ENCODE results near the gene CDHR2.
"Not testable (repeated sequence)": the region's sequence is repeated elsewhere in the genome, so short reads cannot be mapped to it uniquely, and the experiment has no call there.

CDHR2 gene

GRCh38 chr5:176599749-176600430, 50.7 kb downstream of the CDHR2 start:
- DNase-seq: not testable (repeated sequence)

- DNase-seq: no peak
Measured at GRCh38 chr5:176601901-176602482, 52.9 kb downstream of the CDHR2 start.

GRCh38 chr5:176603091-176603490, 53.9 kb downstream of the CDHR2 start:
- no peak for DNase-seq

- no peak for DNase-seq
Measured at GRCh38 chr5:176606032-176606431, 56.9 kb downstream of the CDHR2 start.

- no peak for DNase-seq
Measured at GRCh38 chr5:176606875-176607274, 57.7 kb downstream of the CDHR2 start.

- DNase-seq: no peak
Measured at GRCh38 chr5:176608142-176608705, 59.1 kb downstream of the CDHR2 start.

GRCh38 chr5:176608937-176609723, 60.0 kb downstream of the CDHR2 start:
- DNase-seq: no peak

GRCh38 chr5:176609724-176610434, 60.7 kb downstream of the CDHR2 start, which contains the start of gene GPRIN1:
TSS of gene GPRIN1 (minus strand) at chr5:176610156. CDS start at chr5:176599834, 10,322 bp downstream.
- DNase-seq: no peak

- DNase-seq: no peak
Measured at GRCh38 chr5:176610435-176610773, 61.3 kb downstream of the CDHR2 start.

GRCh38 chr5:176611435-176611834, 62.3 kb downstream of the CDHR2 start:
- DNase-seq: peak; percentile 18 to 25

- DNase-seq: no peak
Measured at GRCh38 chr5:176612008-176612407, 62.9 kb downstream of the CDHR2 start.

- DNase-seq: no peak
Measured at GRCh38 chr5:176612855-176613254, 63.7 kb downstream of the CDHR2 start.

- DNase-seq: no peak
Measured at GRCh38 chr5:176614805-176615478, 65.8 kb downstream of the CDHR2 start.

- DNase-seq: no peak
Measured at GRCh38 chr5:176616511-176616910, 67.4 kb downstream of the CDHR2 start.

GRCh38 chr5:176618783-176619182, 69.6 kb downstream of the CDHR2 start:
- DNase-seq: no peak

GRCh38 chr5:176619203-176619568, 70.0 kb downstream of the CDHR2 start:
- peak; percentile 72 to 76 for DNase-seq

- DNase-seq: no peak
Measured at GRCh38 chr5:176619569-176620332, 70.6 kb downstream of the CDHR2 start.

- no peak for DNase-seq
Measured at GRCh38 chr5:176620333-176620981, 71.3 kb downstream of the CDHR2 start.

- DNase-seq: no peak
Measured at GRCh38 chr5:176621661-176622079, 72.5 kb downstream of the CDHR2 start.

GRCh38 chr5:176624142-176624541, 75.0 kb downstream of the CDHR2 start:
- no peak for DNase-seq

GRCh38 chr5:176624938-176625337, 75.8 kb downstream of the CDHR2 start:
- no peak for DNase-seq

Data from Kasumi-1 (cell line).